Activated CD4-positive, alpha-beta T cell treated with anti-CD3 and anti-CD28 coated beads for 48 hours (primary cell): ENCODE results near the gene CTDSP2.
"Not testable (repeated sequence)": the region's sequence is repeated elsewhere in the genome, so short reads cannot be mapped to it uniquely, and the experiment has no call there.

ENCODE experiments used
- DNase-seq: peaks from one replicate; pipeline ENCODE4 v3.0.0-alpha.2; 2020

CTDSP2 gene

DNA sequence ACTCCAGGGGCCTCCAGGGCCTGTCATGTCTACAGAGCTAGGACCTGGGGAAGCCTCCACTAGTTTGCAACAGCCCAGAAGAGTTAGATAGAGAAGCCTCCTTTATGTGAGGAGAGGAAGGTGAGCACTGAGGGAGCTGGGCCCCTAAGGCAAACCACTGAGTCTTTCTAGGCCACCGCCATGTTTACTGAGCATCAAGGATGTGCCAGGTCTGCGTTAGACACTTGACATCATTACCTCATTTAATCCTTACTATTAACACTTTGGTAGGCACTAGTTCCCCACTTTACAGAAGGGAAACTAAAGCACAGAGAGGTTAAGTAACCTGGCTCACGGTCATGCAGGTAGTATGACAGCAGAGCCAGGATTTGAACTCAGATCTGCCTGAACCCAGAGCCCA, 12.9 kb downstream of the CTDSP2 start:
- no peak for DNase-seq

DNA sequence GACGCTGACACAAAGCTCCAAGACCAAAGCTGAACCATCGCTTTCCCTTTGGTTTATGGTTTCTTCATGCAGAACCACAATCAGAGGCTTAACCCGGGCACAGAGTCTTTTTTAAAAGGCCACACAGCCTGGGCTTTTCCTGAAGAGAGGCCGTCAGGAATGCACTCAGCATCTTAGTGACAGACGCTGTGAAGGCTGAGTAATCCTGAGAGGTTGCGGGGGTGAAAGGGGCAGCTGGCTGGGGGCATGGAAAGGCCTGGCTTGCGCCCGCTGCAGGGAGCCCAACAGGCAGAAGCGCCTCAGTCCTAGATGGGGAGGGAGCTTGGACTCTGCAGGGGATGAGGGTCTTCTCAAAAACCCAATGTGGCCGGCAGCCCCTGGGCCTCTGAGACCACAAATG, 13.6 kb downstream of the CTDSP2 start:
- DNase-seq = no peak

DNA sequence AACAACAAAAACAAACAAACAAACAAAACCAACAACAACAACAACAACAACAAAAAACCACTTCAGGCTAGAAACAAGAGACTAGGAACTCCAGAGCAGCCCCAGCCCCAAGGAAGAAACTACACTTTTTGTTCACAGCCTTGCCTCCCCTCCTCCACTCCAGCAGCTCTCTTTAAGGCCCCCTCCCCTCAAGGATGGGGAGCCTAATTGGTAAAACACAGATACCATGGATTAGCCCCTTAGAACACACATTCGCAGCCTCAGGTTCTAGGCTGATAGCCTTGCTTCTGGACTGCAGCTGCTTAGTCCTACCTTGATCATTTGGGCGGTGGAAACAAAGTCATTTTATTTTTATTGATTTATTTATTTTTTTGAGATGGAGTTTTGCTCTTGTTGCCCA, 16.1 kb downstream of the CTDSP2 start:
- no peak for DNase-seq

- DNase-seq = no peak
Observed at GRCh38 chr12:57829025-57829777, 17.3 kb downstream of the CTDSP2 start.

- no peak for DNase-seq
Observed at GRCh38 chr12:57826966-57827365, 19.6 kb downstream of the CTDSP2 start.

DNA sequence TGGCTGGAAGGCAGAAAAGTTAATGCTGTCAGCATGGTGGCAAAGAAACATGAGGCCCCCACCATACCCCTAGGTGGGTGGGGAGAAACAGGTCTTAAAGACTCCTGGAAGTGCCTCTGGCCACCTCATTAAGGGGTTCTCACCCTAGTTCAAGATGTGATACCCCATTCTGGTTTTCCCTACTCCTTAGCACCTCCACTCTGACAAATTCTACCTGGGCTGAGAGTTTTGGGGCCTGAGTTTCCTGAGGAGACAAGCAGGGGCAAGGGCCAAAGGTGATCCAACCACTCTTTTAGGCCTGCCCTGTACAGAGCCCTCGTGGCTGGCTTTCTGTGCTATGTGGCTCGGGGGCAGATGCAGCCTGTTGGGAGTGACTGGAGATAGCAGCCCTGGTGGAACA, 20.1 kb downstream of the CTDSP2 start:
- no peak for DNase-seq

- DNase-seq = no peak
Observed at GRCh38 chr12:57825451-57825850, 21.1 kb downstream of the CTDSP2 start.

GRCh38 chr12:57823908-57824640, 22.5 kb downstream of the CTDSP2 start:
- no peak for DNase-seq

- DNase-seq = no peak
Observed at GRCh38 chr12:57823131-57823907, 23.2 kb downstream of the CTDSP2 start.

GRCh38 chr12:57822392-57823130, 24.0 kb downstream of the CTDSP2 start:
- no peak for DNase-seq

- DNase-seq = no peak
Observed at GRCh38 chr12:57821474-57822214, 24.9 kb downstream of the CTDSP2 start.

DNA sequence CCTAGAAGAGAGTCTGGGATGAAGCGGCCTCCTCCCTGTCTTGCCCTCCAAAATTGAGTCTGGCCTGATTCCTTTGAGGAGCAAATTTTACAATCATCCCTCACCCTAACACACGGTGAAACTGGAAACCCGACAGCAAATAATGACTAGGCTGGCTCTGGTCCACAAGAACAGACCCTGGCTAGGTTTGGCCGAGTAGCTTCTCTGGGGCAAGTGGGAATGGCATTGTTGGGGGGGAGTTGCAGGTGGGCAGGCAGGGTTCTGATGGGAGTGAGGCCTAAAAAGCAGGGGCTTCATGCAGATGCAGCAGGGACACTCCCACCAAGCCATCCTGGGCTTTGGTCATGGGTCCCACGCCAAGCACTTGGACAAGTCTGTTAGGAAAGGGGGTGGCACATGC, 25.5 kb downstream of the CTDSP2 start:
- not testable (repeated sequence) for DNase-seq

- not testable (repeated sequence) for DNase-seq
Observed at GRCh38 chr12:57820119-57820518, 26.4 kb downstream of the CTDSP2 start.

- not testable (repeated sequence) for DNase-seq
Observed at GRCh38 chr12:57817990-57818331, 28.6 kb downstream of the CTDSP2 start.

GRCh38 chr12:57817261-57817989, 29.1 kb downstream of the CTDSP2 start:
- DNase-seq = no peak

DNA sequence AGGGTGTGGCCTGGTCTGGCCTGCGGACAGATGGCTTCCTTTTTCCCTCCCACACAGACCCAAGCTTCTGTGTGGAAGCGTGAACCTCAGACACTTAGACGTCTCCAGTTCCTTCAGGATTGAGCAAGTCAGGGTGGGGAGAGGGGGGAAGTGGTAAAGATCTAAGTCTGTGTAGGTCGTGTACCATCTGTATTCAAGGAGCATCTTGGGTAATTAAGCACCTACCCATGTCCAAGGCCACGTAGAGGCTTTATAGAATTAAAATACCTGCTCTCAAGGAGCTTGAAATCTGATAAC, 29.7 kb downstream of the CTDSP2 start:
- no peak for DNase-seq

DNA sequence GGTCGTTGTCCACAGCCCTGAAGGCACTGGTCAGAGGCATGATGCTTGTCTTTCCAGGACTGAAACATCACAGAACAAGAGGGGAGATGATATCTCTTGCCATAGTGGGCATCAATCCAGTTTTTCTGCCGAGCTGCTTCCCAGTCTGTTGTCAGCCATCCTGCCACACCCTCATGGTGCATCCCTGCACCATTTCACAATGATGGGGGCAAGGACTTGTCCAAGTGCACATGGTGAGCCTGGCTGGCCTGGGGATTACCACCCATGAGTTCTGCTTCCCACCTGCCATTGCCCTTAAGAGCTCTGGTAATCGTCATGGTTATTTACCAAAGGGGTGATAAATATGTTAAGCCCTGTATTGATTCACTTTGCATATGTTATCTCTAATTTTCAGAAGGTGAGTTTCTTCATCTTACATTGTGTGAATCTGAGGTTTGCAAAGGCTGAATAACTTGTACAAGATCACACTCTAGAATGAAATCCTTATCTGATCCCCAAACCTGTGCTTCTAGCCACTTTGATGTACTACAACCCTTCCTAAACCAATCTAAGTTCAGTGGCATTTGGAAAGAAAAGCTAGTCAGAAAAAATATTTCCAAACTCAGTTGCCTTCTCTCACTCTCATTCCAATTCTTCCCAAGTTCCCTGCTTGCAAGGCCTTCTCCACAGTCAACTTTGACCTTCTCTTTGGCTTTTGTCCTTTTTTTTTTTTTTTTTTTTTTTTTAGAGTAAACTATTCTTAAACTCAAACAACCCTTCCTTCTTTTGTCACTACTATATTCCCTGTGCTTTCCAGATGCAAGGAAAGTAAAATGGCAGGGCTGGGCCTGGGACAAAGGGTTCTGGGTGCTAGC, 30.3 kb downstream of the CTDSP2 start:
- no peak for DNase-seq

GRCh38 chr12:57815177-57816000, 31.1 kb downstream of the CTDSP2 start:
- DNase-seq = peak; percentile 43

DNA sequence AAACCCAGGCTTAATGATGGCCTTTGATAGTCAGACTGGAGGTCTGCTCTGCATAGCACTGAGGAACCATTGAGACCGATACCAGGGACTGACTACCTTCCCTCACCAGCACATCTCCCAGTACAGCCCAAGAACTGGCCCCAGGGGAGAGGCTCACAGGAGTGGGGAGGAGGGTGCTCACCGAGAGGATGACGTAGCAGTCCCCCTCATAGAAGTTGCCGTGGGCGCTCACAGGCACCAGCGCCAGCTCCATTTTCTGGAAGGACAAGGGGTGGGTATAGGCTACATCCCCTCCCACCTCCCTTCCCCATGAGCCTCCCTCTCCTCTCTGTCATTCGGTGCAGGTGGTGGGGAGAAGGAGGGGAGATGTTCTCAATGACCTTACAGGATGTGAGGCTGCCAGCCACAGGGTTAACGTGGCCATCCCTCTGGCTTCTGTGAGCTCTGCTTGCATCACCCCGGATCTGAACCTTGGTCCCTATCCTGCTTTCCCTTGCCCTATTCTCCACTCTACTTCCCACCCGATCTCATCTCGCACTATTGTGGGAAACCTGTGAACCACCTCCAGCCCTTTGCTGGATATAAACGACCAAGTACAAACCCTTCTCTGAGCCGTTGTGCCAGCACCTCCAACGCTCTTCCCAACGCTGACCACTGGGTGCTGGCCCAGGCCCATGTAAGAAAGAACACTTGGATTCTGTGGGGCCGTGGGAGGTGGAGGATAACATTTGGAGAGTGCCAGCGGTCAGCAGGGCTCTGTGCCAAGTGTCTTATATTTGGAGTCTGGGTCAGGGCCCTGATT, 32.4 kb downstream of the CTDSP2 start:
- no peak for DNase-seq
